Tibial nerve (tissue), 4 donors: ENCODE data around the gene PREX1.

Source experiments
- CTCF ChIP-seq, 5 experiments: fragments of 200-600 bp in 3 of 5; fragments of 450-650 bp in 2 of 5; sonication (generic) in 3 of 5; IDR thresholded peaks; one replicate each; pipeline ENCODE4 v1.5.1; 2016 to 2019; ENCODE audit warnings: antibody characterized with exemption in 5 of 5, mild to moderate bottlenecking in 3 of 5, moderate library complexity in 2 of 5
- EP300 ChIP-seq, 2 donors: sonication (generic); formaldehyde crosslinking; IDR thresholded peaks; one replicate each; pipeline ENCODE4 v1.6.1; 2017; ENCODE audit warnings: antibody characterized with exemption in 2 of 2, mild to moderate bottlenecking in 1 of 2
- POLR2A ChIP-seq, 2 donors: fragments of 450-650 bp; IDR thresholded peaks; one replicate each; pipeline ENCODE4 v1.6.1; 2017; ENCODE audit warnings: antibody characterized with exemption in 2 of 2, mild to moderate bottlenecking in 2 of 2, moderate library complexity in 2 of 2

GRCh38 chr20:48827855-48828733 is at the start of gene PREX1:
- TF ChIP-seq POLR2A (IDR thresholded peaks at IDR 0.05) (peak; percentile 8 to 25), CTCF (IDR thresholded peaks at IDR 0.05) (peak; percentile 5 to 80 (median 32)), EP300 (IDR thresholded peaks at IDR 0.05) (peak in 1 of 2 donors; percentile 14)
